Liver (tissue), 9 donors: ENCODE measurements around the gene KDM3B. TPM values are rescaled to one million over a fixed set of nuclear protein-coding genes. Genes with fewer than 3 reads are reported as not detected.

Experiments
- DNase-seq: peaks from one replicate; pipeline ENCODE4 v3.0.0-alpha.2; 2017; ENCODE audit warnings: low spot score
- H3K27ac ChIP-seq, 2 donors: one replicate each; pipeline ENCODE4 v1.7.0; 2013; ENCODE audit warnings: inconsistent platforms in 2 of 2, low read length in 2 of 2, control low read depth in 1 of 2, low read depth in 1 of 2, mild to moderate bottlenecking in 1 of 2
- H3K27me3 ChIP-seq, 4 donors: one replicate each; pipeline versions ENCODE4 v1.6.1 to v1.7.0; 2013; ENCODE audit warnings: low read length in 3 of 4, inconsistent platforms in 1 of 4, mild to moderate bottlenecking in 1 of 4, moderate library complexity in 1 of 4; ENCODE audit not compliant: control insufficient read depth in 4 of 4, insufficient read depth in 4 of 4
- H3K36me3 ChIP-seq, 4 donors: one replicate each; pipeline versions ENCODE4 v1.6.1 to v1.7.0; 2013; ENCODE audit warnings: low read length in 3 of 4, mild to moderate bottlenecking in 3 of 4, low read depth in 1 of 4, moderate library complexity in 1 of 4; ENCODE audit not compliant: control insufficient read depth in 4 of 4, insufficient read depth in 3 of 4
- H3K4me1 ChIP-seq, 4 donors: one replicate each; pipeline versions ENCODE4 v1.6.1 to v1.7.0; 2013; ENCODE audit warnings: low read length in 3 of 4, mild to moderate bottlenecking in 3 of 4, moderate library complexity in 1 of 4; ENCODE audit not compliant: control insufficient read depth in 4 of 4, insufficient read depth in 4 of 4
- H3K4me3 ChIP-seq, 3 donors: one replicate each; pipeline versions ENCODE4 v1.6.1 to v1.7.0; 2013; ENCODE audit warnings: low read length in 3 of 3, control low read depth in 1 of 3, low read depth in 1 of 3, mild to moderate bottlenecking in 1 of 3
- H3K9ac ChIP-seq, 2 donors: one replicate each; pipeline ENCODE4 v1.7.0; 2013; ENCODE audit warnings: low read length in 2 of 2, mild to moderate bottlenecking in 2 of 2, moderate library complexity in 2 of 2, control low read depth in 1 of 2, low read depth in 1 of 2
- H3K9me3 ChIP-seq, 4 donors: one replicate each; pipeline versions ENCODE4 v1.6.1 to v1.7.0; 2013; ENCODE audit warnings: low read length in 3 of 4; ENCODE audit not compliant: control insufficient read depth in 4 of 4
- ATF3 ChIP-seq: IDR thresholded peaks from 2 replicates; pipeline ENCODE4 v1.6.1; 2016; ENCODE audit warnings: antibody characterized with exemption
- CTCF ChIP-seq: fragments of 150-350 bp; IDR thresholded peaks from 2 replicates; pipeline ENCODE4 v1.5.1; 2017; ENCODE audit warnings: improper control_type of control experiment, low read depth, low read length; ENCODE audit not compliant: missing input control
- EGR1 ChIP-seq, 2 donors: IDR thresholded peaks; 2 replicates each; pipeline ENCODE4 v1.6.1; 2016 to 2018; ENCODE audit warnings: antibody characterized with exemption in 2 of 2, low read depth in 2 of 2
- FOXA1 ChIP-seq: IDR thresholded peaks from 2 replicates; pipeline ENCODE4 v1.6.1; 2016; ENCODE audit warnings: antibody characterized with exemption
- FOXA2 ChIP-seq: IDR thresholded peaks from 2 replicates; pipeline ENCODE4 v1.6.1; 2016; ENCODE audit warnings: antibody characterized with exemption
- GABPA ChIP-seq, 2 donors: IDR thresholded peaks in 1 of 2; conservative IDR thresholded peaks in 1 of 2; 2 replicates each; pipeline ENCODE4 v1.6.1; 2016; ENCODE audit warnings: antibody characterized with exemption in 2 of 2, mild to moderate bottlenecking in 1 of 2, moderate library complexity in 1 of 2
- HNF4A ChIP-seq, 2 donors: conservative IDR thresholded peaks; 2 replicates each; pipeline ENCODE4 v1.6.1; 2016; ENCODE audit warnings: antibody characterized with exemption in 2 of 2, mild to moderate bottlenecking in 2 of 2
- HNF4G ChIP-seq: IDR thresholded peaks from 2 replicates; pipeline ENCODE4 v1.6.1; 2016; ENCODE audit warnings: antibody characterized with exemption
- JUND ChIP-seq, 2 donors: IDR thresholded peaks; 2 replicates each; pipeline ENCODE4 v1.6.1; 2016; ENCODE audit warnings: antibody characterized with exemption in 2 of 2
- MAX ChIP-seq: IDR thresholded peaks from 2 replicates; pipeline ENCODE4 v1.6.1; 2016; ENCODE audit warnings: antibody characterized with exemption
- NR2F2 ChIP-seq: IDR thresholded peaks from 2 replicates; pipeline ENCODE4 v1.6.1; 2016; ENCODE audit warnings: antibody characterized with exemption
- RAD21 ChIP-seq, 2 donors: IDR thresholded peaks; 2 replicates each; pipeline ENCODE4 v1.6.1; 2016; ENCODE audit warnings: antibody characterized with exemption in 2 of 2, mild to moderate bottlenecking in 2 of 2
- RXRA ChIP-seq, 2 donors: IDR thresholded peaks; 2 replicates each; pipeline ENCODE4 v1.6.1; 2017 to 2018; ENCODE audit warnings: antibody characterized with exemption in 2 of 2, mild to moderate bottlenecking in 1 of 2
- SP1 ChIP-seq: IDR thresholded peaks from 2 replicates; pipeline ENCODE4 v1.6.1; 2018; ENCODE audit warnings: antibody characterized with exemption, mild to moderate bottlenecking
- YY1 ChIP-seq: IDR thresholded peaks from 2 replicates; pipeline ENCODE4 v1.6.1; 2016; ENCODE audit warnings: antibody characterized with exemption, mild to moderate bottlenecking
- WGBS: extraction: QIAGEN DNeasy Blood & Tissue Kit; methylation state at CpG from one replicate; pipeline ENCODE4 v1.1.7; 2013; 5-methylcytosine and 5-hydroxymethylcytosine counted together
- polyA plus RNA-seq, 2 donors: library from polyadenylated mRNA; stranded (reverse) in 1 of 2; unstranded in 1 of 2; fragments of 200-250 nt in 1 of 2; fragments of >200 nt in 1 of 2; fragmentation: Nextera tagmentation in 1 of 2; extraction: Ambion mirVana in 1 of 2; gene quantifications; one replicate each; pipeline versions ENCODE4 v1.2.1 to v1.2.3, GENCODE V29; 2013 to 2015
- total RNA-seq, 2 donors: library from RNA; depleted of rRNA; stranded (reverse); fragments of >200 nt; gene quantifications; one replicate each; pipeline ENCODE4 v1.2.3, GENCODE V29; 2014
- donor health status: healthy.
- donor health status: healthy.
- donor health status: healthy.
- donor health status: healthy.
- donor health status: healthy.

The KDM3B gene
- total RNA-seq, result 10 to 100 TPM; 29.2 to 39.6 TPM
- 1 to 10 TPM; 6.8 to 8.4 TPM for polyA plus RNA-seq

GRCh38 chr5:138352071-138352721 lies at the start of gene KDM3B:
KDM3B (plus strand) TSS chr5:138352685; CDS start chr5:138352796, 111 bp downstream.
- Histone ChIP-seq H3K9me3 (no peaks in the 10 kb centered on the region), H3K4me1 (peaks cover 4 to 20% (median 18%) of the 10 kb centered on the region in 4 donors), H3K36me3 (peaks cover under 1 to 8% (median 5%) of the 10 kb centered on the region in 4 donors), H3K27ac (peak within 1 kb of the TSS; percentile 89 to 92), H3K4me3 (peak within 1 kb of the TSS; percentile 87 to 99 (median 90)), H3K27me3 (no peaks in the 10 kb centered on the region), H3K9ac (peak within 1 kb of the TSS; percentile 86 to 97)
- 8% methylated on average over 30 of the region's 30 CpGs for WGBS
- peak; percentile 98 for DNase-seq
- TF ChIP-seq MAX (no peak), ATF3 (no peak), NR2F2 (no peak), HNF4A (conservative IDR thresholded peaks at IDR 0.05) (no peak), RAD21 (IDR thresholded peaks at IDR 0.05) (peak; percentile 14 to 69), JUND (IDR thresholded peaks at IDR 0.05) (no peak), YY1 (no peak), EGR1 (IDR thresholded peaks at IDR 0.05; ENCODE audit: low read depth in 2 of 2) (no peak), SP1 (peak; percentile 41), FOXA2 (no peak), RXRA (IDR thresholded peaks at IDR 0.05) (no peak), HNF4G (no peak), CTCF (peak; percentile 100), GABPA (IDR thresholded peaks at IDR 0.05 in 1 of 2, conservative IDR thresholded peaks at IDR 0.05 in 1 of 2) (no peak)

- H3K36me3 ChIP-seq, result no peaks in the 10 kb centered on the region
- DNase-seq, result no peak
- no peaks in the 10 kb centered on the region for H3K27me3 ChIP-seq
- H3K9ac ChIP-seq, result no peak overlapping the region
- H3K27ac ChIP-seq, result no peak overlapping the region
- no peak overlapping the region for H3K4me3 ChIP-seq
- 89% methylated on average over 6 of the region's 6 CpGs for WGBS
- H3K9me3 ChIP-seq, result no peaks in the 10 kb centered on the region
- no peaks in the 10 kb centered on the region for H3K4me1 ChIP-seq
- TF ChIP-seq FOXA1 (no peak), JUND (IDR thresholded peaks at IDR 0.05) (peak in 1 of 2 donors; percentile 20), RXRA (IDR thresholded peaks at IDR 0.05) (peak; percentile 37 to 47), FOXA2 (no peak)
These were observed 49.1 kb upstream of the KDM3B start for GRCh38 chr5:138303372-138303771.

GRCh38 chr5:138305797-138306196 lies 46.7 kb upstream of the KDM3B start:
- peak; percentile 44 for DNase-seq

More at GRCh38 chr5:138305797-138306196, 46.7 kb upstream of the KDM3B start:
- Histone ChIP-seq H3K27me3 (no peaks in the 10 kb centered on the region), H3K9me3 (no peaks in the 10 kb centered on the region), H3K27ac (no peak overlapping the region), H3K4me1 (no peaks in the 10 kb centered on the region), H3K4me3 (no peak overlapping the region), H3K9ac (no peak overlapping the region), H3K36me3 (no peaks in the 10 kb centered on the region)
- TF ChIP-seq YY1 (no peak), HNF4A (conservative IDR thresholded peaks at IDR 0.05) (no peak)
- 52% methylated on average over 1 of the region's 1 CpG for WGBS
